Stimulated activated CD4-positive, alpha-beta T cell treated with anti-CD3 and anti-CD28 coated beads, TNF-alpha, amount 100 ng/mL, for 1 hour (primary cell): ENCODE results near the gene AP1S1.
"Not testable (repeated sequence)": the region's sequence is repeated elsewhere in the genome, so short reads cannot be mapped to it uniquely, and the experiment has no call there.

Experiments used
- DNase-seq, 3 donors: peaks; one replicate each; pipeline ENCODE4 v3.0.0-alpha.2; 2020; ENCODE audit warnings: low read depth in 3 of 3, low spot score in 1 of 3

The AP1S1 gene

GRCh38 chr7:101199522-101199921 is 45.2 kb downstream of the AP1S1 start:
- DNase-seq, result not testable (repeated sequence)

GRCh38 chr7:101200504-101200861 is 46.2 kb downstream of the AP1S1 start:
- no peak for DNase-seq

- no peak for DNase-seq
These were observed 46.8 kb downstream of the AP1S1 start, which contains the start of gene MOGAT3 for GRCh38 chr7:101200862-101201599. TSS of gene MOGAT3 (minus strand) at chr7:101201036. CDS start at chr7:101200854, 182 bp downstream.

GRCh38 chr7:101201695-101202602 is 47.7 kb downstream of the AP1S1 start:
- no peak for DNase-seq

- DNase-seq, result no peak
These were observed 48.3 kb downstream of the AP1S1 start for GRCh38 chr7:101202603-101202918.

GRCh38 chr7:101203740-101204738 is 49.8 kb downstream of the AP1S1 start:
- not testable (repeated sequence) for DNase-seq

GRCh38 chr7:101205901-101206664 is 51.8 kb downstream of the AP1S1 start:
- no peak for DNase-seq

GRCh38 chr7:101206665-101207042 is 52.4 kb downstream of the AP1S1 start:
- no peak for DNase-seq

GRCh38 chr7:101207459-101207858 is 53.2 kb downstream of the AP1S1 start:
- no peak for DNase-seq

GRCh38 chr7:101208794-101209193 is 54.5 kb downstream of the AP1S1 start:
- DNase-seq, result no peak

GRCh38 chr7:101210143-101210542 is 55.9 kb downstream of the AP1S1 start:
- no peak for DNase-seq
